HG02852 (cell line): ENCODE results near the gene IMPA2.
"Not testable (repeated sequence)": the region's sequence is repeated elsewhere in the genome, so short reads cannot be mapped to it uniquely, and the experiment has no call there.

Experiments used
- ATAC-seq: cut with Tn5 transposase; IDR thresholded peaks from one replicate; pipeline ENCODE4 v1.9.1; 2021; ENCODE audit warnings: mild to moderate bottlenecking, moderate library complexity; ENCODE audit not compliant: unreplicated experiment

Gene IMPA2

GRCh38 chr18:12067671-12068070, 86.4 kb downstream of the IMPA2 start:
- no peak for ATAC-seq

DNA sequence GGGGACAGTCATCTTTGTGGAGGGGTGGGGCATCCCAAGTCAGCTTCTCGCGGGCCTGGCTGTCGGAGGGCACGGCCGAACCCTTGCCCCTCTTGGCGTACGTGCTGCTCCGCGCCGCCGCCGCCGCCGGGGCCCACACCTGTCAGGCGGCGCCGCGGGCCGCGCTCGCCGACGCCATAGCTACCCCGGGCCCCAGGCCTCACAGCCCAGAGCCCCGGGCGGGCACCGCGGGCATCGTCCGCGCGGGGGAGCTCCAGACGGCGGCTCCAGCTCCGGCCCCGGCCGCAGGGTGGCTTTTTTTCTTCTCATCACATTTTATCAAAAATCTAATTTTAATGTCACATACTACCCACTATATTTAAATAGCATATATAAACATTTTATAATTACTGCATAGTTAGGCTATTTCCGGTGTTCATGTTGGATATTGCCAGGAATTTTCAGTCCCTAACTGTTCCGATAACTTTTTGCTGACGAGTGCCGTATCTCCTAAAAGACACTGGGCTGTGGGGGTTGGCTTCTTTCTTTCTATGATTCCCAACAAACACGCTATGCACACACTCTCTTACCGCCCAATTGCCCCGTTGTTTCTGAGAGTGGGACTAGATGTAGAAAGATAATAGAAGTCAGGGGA, 87.1 kb downstream of the IMPA2 start:
- ATAC-seq: not testable (repeated sequence)

DNA sequence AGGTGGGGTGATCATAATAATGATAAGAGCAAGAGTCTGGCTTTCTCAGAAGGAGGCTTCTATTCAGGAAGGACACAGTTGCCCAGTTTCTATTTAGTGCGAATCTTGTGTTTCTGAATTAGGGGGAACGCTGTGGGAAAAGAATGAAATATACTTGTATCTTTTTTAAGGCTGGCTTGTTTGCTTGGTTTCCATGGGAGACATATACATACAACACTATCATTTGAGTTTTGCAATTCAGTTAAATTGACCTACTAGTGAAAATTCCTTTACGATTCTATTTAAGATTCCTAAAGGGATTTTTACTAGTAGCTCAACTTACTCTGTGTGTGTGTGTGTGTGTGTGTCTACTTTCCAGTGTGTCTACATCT, 87.6 kb downstream of the IMPA2 start:
- ATAC-seq: no peak

DNA sequence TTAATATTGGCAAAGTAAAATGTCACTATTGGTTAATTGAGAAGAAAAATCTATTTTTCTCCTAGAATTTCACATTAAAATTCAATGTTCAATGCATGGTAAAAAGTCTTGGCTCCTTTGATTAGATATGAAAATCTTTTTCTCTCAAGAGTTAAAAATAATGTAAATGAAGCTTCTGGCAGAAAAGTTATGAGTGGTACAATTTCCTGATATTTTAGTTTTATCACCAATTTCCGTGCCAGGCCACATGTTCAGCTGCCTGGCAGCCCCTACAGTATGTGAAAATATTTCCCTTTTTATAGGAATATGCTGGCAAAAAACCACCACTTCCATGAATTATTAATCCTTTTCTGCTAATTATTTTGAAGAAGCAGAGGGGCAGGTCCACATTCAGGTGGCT, 89.8 kb downstream of the IMPA2 start:
- ATAC-seq: not testable (repeated sequence)

GRCh38 chr18:12072996-12073395, 91.7 kb downstream of the IMPA2 start:
- no peak for ATAC-seq

DNA sequence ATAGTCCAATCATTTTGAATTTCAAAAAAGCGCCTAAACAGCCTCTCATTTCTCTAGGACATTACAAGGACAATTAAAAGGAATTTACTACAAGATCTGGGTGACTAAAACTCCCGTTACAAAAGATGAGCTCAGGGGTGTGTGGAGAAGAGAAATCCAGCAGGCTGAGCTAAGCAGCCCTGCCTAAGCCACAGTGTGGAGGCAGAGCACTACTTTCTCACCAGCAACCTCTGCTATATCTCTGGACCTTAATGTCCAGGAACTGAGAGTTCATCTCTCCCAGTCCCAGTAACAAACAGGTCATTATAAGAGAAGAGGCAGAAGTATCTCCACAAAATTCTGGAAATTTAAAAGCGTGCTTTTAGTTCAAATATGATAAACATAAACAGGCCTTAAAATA, 93.4 kb downstream of the IMPA2 start:
- no peak for ATAC-seq

GRCh38 chr18:12076424-12077140, 95.3 kb downstream of the IMPA2 start:
- no peak for ATAC-seq

DNA sequence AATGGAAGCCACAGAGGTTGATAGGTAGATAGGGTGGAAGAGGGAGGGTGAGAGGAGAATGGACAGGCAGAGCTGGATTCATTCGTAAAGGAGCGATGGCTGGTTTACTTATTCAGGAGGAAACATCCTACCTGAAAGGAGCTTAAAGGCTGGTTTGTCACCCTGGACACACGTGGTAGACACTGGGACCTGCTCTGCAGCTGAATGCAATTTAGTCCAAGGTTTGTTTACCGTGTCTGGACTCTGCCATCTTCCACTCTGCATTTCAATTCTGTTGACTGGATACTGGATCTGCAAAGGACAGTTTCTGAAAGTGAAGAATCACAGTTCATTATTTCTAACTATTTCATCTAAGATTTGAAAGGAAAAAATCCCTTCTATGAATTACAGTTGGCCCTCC, 96.7 kb downstream of the IMPA2 start:
- not testable (repeated sequence) for ATAC-seq

DNA sequence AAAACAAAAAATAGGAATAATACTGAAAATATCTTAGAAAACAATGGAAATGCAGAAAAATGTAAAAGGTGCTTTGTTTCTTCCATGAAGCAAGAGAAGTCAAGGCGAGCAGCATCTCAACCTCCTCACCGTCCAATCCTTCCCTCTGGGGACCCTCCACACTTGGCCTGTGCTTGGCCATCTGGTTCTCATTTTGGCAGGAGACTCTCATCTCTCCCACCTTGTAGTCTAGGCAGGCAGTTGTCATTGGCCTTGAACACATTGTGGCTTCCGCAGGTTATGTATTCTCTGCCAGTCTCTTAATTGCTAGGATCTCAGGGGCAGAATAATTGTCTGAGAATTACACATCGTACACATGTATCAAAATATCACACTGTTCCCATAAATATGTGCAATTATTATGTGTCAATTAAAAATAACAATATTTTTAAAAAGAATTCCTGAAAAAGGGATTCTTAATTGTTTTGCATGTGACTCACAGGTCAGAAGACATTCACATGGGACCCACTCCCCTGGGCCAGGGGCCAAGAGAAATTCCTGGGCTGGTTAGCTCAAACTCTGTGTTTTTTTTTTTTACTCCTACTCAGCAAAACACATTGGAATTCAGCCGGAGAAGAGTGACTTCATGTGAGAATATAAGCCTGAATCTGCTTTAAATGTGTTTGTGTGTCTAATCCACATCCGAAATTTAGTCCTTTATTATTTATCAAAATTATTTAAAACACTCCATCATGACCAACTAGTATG, 98.4 kb downstream of the IMPA2 start:
- ATAC-seq: no peak
